ENCODE measurements around the gene FRMD6.

DNA sequence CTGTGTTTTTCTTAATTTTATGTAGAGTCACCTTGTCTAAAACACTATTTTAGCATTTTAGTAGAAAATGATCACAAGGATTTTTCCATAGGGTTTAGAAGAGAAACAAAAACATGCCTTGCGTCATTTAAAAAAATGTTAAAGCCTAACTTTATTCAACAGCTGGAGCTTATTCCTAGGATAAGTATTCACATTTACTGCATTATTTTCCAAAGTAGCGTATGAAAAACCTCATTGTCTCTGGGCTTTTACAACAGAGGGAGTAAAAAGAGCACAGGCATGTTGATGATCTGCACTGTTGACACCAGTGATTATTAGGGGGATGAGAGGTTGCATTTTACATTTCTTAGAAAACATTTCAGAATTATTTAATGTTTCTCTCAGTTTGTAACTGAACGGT lies 66.1 kb downstream of the FRMD6 start:
- TF ChIP-seq CTCF (IDR thresholded peaks at IDR 0.05): no peak
- no peak for TF ChIP-seq POLR2A (IDR thresholded peaks at IDR 0.05)
- no peak for TF ChIP-seq EP300 (IDR thresholded peaks at IDR 0.05)

Data from upper lobe of left lung (tissue), 4 donors.